ENCODE data around the gene DUSP15. TPM values are rescaled to one million over a fixed set of nuclear protein-coding genes. Genes with fewer than 3 reads are reported as not detected.

DUSP15 gene
- total and polyA plus RNA-seq, 2 of the 4 experiments (the other 2 are of a cell fraction): not detected

DNA sequence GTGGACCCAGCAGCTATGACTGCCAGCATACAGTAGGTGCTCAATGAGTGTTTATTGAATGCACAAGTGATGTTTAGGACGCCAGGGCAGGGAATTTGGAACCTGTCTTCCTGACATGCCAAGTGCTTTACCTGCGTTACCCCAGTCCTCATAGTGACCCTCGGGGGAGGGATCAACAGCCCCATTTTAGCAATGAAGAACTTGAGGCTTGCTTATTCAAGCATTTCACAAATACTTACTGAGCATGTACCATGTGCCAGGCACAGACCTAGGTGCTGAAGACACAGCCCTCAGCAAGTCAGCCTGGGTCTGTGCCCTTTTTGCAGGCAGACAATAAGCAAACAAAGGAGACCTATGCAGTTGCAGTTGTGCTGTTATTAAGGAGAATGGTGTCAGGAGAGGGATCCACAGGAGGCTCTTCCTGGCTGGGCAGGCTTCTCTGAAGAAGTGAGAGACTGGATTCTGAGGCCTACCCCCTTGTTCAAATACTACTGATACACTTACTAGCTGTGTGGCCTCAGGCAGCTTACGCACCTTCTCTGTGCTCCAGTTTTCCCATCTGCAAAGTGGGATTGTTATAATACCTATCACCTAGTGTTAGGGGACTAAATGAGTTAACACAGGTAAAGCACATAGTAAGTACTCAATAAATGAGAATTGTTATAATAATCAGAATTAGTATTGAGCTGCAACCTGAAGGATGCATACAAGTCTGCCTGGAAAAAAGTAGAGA lies 39.9 kb upstream of the DUSP15 start:
- Histone ChIP-seq H3K56ac (ENCODE audit: extremely low read depth, insufficient read depth, low read length) (no peak overlapping the region), H3K9ac (ENCODE audit: low read depth, low read length) (no peak overlapping the region), H3K4ac (ENCODE audit: low read depth, low read length) (no peak overlapping the region), H2BK20ac (ENCODE audit: low read depth, low read length) (no peak overlapping the region), H3K14ac (replicated peaks; ENCODE audit: low read depth, low read length) (no peak overlapping the region), H4K8ac (ENCODE audit: low read depth in 2 of 2, low read length in 2 of 2) (no peak overlapping the region), H4K20me1 (ENCODE audit: insufficient read depth, low read length) (no peaks in the 10 kb centered on the region), H2BK15ac (ENCODE audit: low read depth, low read length) (no peak overlapping the region), H2BK120ac (ENCODE audit: low read depth, low read length) (no peak overlapping the region), H3K9me3 (ENCODE audit: control insufficient read depth, insufficient read depth, low read length) (no peaks in the 10 kb centered on the region), H3K27ac (ENCODE audit: insufficient read depth, low read length) (no peak overlapping the region), H3K79me1 (ENCODE audit: low read depth in 1 of 2, low read length in 2 of 2) (no peaks in the 10 kb centered on the region), H4K5ac (ENCODE audit: low read depth, low read length) (no peak overlapping the region), H2AK5ac (ENCODE audit: low read depth, low read length) (no peak overlapping the region), H3K23ac (ENCODE audit: low read depth, low read length) (no peak overlapping the region), H3K4me1 (ENCODE audit: control insufficient read depth, insufficient read depth, low read length) (no peaks in the 10 kb centered on the region), H3K27me3 (ENCODE audit: control insufficient read depth, insufficient read depth, low read length) (peaks cover 35% of the 10 kb centered on the region), H2AFZ (replicated peaks; ENCODE audit: low read length, poor library complexity) (peak overlapping the region; percentile 7), H3K4me2 (ENCODE audit: low read depth, low read length) (no peak overlapping the region), H4K91ac (ENCODE audit: insufficient read depth, low read depth, low read length) (no peak overlapping the region), H2AK9ac (replicated peaks; ENCODE audit: low read depth, low read length, poor library complexity) (no peak overlapping the region), H3K4me3 (ENCODE audit: insufficient read depth, low read depth, low read length) (no peak overlapping the region), H3K36me3 (ENCODE audit: control insufficient read depth, insufficient read depth, low read length) (no peaks in the 10 kb centered on the region), H3K9me1 (ENCODE audit: insufficient read depth, low read length) (no peaks in the 10 kb centered on the region; the same call in 1 of the 2 replicates), H3K18ac (ENCODE audit: low read depth, low read length) (no peak overlapping the region), H2BK5ac (ENCODE audit: low read depth, low read length, poor library complexity, severe bottlenecking) (no peak overlapping the region)
- TF ChIP-seq NFE2L2 (IDR thresholded peaks at IDR 0.05; ENCODE audit: low read depth, low read length) (no peak), POLR2A (IDR thresholded peaks at IDR 0.05; ENCODE audit: low read depth, low read length) (no peak), RAD21 (IDR thresholded peaks at IDR 0.05; ENCODE audit: low read length) (no peak), RCOR1 (IDR thresholded peaks at IDR 0.05; ENCODE audit: insufficient replicate concordance, low read length) (no peak), RFX5 (IDR thresholded peaks at IDR 0.05; ENCODE audit: low read depth, low read length) (no peak), SMC3 (IDR thresholded peaks at IDR 0.05; ENCODE audit: low read depth, low read length) (no peak), MXI1 (IDR thresholded peaks at IDR 0.05; ENCODE audit: borderline replicate concordance, low read depth, low read length) (no peak), BHLHE40 (IDR thresholded peaks at IDR 0.05; ENCODE audit: low read depth, low read length) (no peak), FOS (IDR thresholded peaks at IDR 0.05; ENCODE audit: low read depth, low read length) (no peak), MAZ (IDR thresholded peaks at IDR 0.05; ENCODE audit: borderline replicate concordance, low read depth, low read length) (no peak), MAFK (IDR thresholded peaks at IDR 0.05; ENCODE audit: low read depth, low read length) (no peak), CEBPB (IDR thresholded peaks at IDR 0.05; ENCODE audit: low read depth, low read length) (no peak), CHD1 (IDR thresholded peaks at IDR 0.05; ENCODE audit: low read depth, low read length) (no peak)
- TF ChIP-seq, protein P1, sequence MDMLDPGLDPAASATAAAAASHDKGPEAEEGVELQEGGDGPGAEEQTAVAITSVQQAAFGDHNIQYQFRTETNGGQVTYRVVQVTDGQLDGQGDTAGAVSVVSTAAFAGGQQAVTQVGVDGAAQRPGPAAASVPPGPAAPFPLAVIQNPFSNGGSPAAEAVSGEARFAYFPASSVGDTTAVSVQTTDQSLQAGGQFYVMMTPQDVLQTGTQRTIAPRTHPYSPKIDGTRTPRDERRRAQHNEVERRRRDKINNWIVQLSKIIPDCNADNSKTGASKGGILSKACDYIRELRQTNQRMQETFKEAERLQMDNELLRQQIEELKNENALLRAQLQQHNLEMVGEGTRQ (IDR thresholded peaks at IDR 0.05; ENCODE audit: low read depth, low read length): no peak
- TF ChIP-seq, protein P2, sequence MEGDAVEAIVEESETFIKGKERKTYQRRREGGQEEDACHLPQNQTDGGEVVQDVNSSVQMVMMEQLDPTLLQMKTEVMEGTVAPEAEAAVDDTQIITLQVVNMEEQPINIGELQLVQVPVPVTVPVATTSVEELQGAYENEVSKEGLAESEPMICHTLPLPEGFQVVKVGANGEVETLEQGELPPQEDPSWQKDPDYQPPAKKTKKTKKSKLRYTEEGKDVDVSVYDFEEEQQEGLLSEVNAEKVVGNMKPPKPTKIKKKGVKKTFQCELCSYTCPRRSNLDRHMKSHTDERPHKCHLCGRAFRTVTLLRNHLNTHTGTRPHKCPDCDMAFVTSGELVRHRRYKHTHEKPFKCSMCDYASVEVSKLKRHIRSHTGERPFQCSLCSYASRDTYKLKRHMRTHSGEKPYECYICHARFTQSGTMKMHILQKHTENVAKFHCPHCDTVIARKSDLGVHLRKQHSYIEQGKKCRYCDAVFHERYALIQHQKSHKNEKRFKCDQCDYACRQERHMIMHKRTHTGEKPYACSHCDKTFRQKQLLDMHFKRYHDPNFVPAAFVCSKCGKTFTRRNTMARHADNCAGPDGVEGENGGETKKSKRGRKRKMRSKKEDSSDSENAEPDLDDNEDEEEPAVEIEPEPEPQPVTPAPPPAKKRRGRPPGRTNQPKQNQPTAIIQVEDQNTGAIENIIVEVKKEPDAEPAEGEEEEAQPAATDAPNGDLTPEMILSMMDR (conservative IDR thresholded peaks at IDR 0.05; ENCODE audit: low read depth, low read length): no peak
- TF ChIP-seq, protein P3, sequence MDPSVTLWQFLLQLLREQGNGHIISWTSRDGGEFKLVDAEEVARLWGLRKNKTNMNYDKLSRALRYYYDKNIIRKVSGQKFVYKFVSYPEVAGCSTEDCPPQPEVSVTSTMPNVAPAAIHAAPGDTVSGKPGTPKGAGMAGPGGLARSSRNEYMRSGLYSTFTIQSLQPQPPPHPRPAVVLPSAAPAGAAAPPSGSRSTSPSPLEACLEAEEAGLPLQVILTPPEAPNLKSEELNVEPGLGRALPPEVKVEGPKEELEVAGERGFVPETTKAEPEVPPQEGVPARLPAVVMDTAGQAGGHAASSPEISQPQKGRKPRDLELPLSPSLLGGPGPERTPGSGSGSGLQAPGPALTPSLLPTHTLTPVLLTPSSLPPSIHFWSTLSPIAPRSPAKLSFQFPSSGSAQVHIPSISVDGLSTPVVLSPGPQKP (IDR thresholded peaks at IDR 0.05; ENCODE audit: borderline replicate concordance, low read depth, low read length): no peak
- no peak for ATAC-seq (ENCODE audit: low read depth)
- POLR2A ChIA-PET (ENCODE audit: unreplicated experiment): no interaction called here
- in situ Hi-C loops (cut with MboI; ENCODE audit: low sequenced_read_pairs) (no loop called here), dilution Hi-C loops (cut with HindIII; ENCODE audit: low sequenced_read_pairs, unreplicated experiment) (no loop called here), intact Hi-C loops (cut with micrococcal nuclease) (no loop called here)
- CTCF ChIA-PET: no interaction called here
- 45% methylated on average over 3 of the region's 4 CpGs; no CpG with 5 or more reads in 1 of the 2 experiments for WGBS, 2 experiments (ENCODE audit: extremely low coverage in 2 of 2, insufficient read length in 1 of 2)
- DNase-seq: no peak
- no TSS peak for BruUV-seq (replicated peaks)
